Thymus (tissue), 11 donors: ENCODE results near the gene C16orf89. TPM values are rescaled to one million over a fixed set of nuclear protein-coding genes. Genes with fewer than 3 reads are reported as not detected.
"Not testable (repeated sequence)": the region's sequence is repeated elsewhere in the genome, so short reads cannot be mapped to it uniquely, and the experiment has no call there.

Experiments
- DNase-seq, 9 donors: peaks; one replicate each; pipeline ENCODE4 v3.0.0-alpha.2; 2013; ENCODE audit warnings: low spot score in 9 of 9, low read depth in 6 of 9, missing footprints in 1 of 9
- H3K27ac ChIP-seq, 2 donors: one replicate each; pipeline ENCODE4 v1.5.1; 2013; ENCODE audit warnings: control low read depth in 1 of 2, low read depth in 1 of 2, low read length in 1 of 2, mild to moderate bottlenecking in 1 of 2, moderate library complexity in 1 of 2
- H3K27me3 ChIP-seq, 2 donors: one replicate each; pipeline ENCODE4 v1.5.1; 2013; ENCODE audit warnings: low read length in 1 of 2; ENCODE audit not compliant: control insufficient read depth in 2 of 2, insufficient read depth in 1 of 2
- H3K36me3 ChIP-seq, 2 donors: one replicate each; pipeline ENCODE4 v1.5.1; 2013; ENCODE audit warnings: low read length in 1 of 2, mild to moderate bottlenecking in 1 of 2, moderate library complexity in 1 of 2; ENCODE audit not compliant: control insufficient read depth in 2 of 2, insufficient read depth in 2 of 2
- H3K4me1 ChIP-seq, 2 donors: one replicate each; pipeline ENCODE4 v1.5.1; 2013; ENCODE audit warnings: low read length in 2 of 2; ENCODE audit not compliant: control insufficient read depth in 2 of 2, insufficient read depth in 2 of 2
- H3K4me3 ChIP-seq, 2 donors: one replicate each; pipeline ENCODE4 v1.5.1; 2013; ENCODE audit warnings: low read length in 2 of 2, control low read depth in 1 of 2, mild to moderate bottlenecking in 1 of 2
- H3K9me3 ChIP-seq, 2 donors: one replicate each; pipeline ENCODE4 v1.5.1; 2013; ENCODE audit warnings: low read length in 1 of 2, mild to moderate bottlenecking in 1 of 2; ENCODE audit not compliant: control insufficient read depth in 2 of 2, insufficient read depth in 1 of 2
- WGBS: extraction: QIAGEN DNeasy Blood & Tissue Kit; methylation state at CpG from one replicate; pipeline ENCODE4 v1.1.7; 2013; 5-methylcytosine and 5-hydroxymethylcytosine counted together
- polyA plus RNA-seq: library from polyadenylated mRNA; stranded (reverse); fragments of 200-250 nt; gene quantifications from one replicate; pipeline ENCODE4 v1.2.3, GENCODE V29; 2013
- total RNA-seq: library from RNA; stranded (reverse); fragments of 120-200 nt; gene quantifications from one replicate; pipeline ENCODE4 v1.2.4, GENCODE V29; 2013
- donor health status: healthy.

Gene C16orf89
- total and polyA plus RNA-seq, 2 donors: 0.71 to 1.4 TPM

- Histone ChIP-seq H3K4me3 (no peak overlapping the region), H3K36me3 (peaks cover 26 to 55% of the 10 kb centered on the region in 2 donors), H3K4me1 (peaks cover 4 to 8% of the 10 kb centered on the region in 2 donors), H3K27me3 (no peaks in the 10 kb centered on the region), H3K9me3 (no peaks in the 10 kb centered on the region), H3K27ac (no peak overlapping the region)
- DNase-seq: no peak
- WGBS: 97% methylated on average over 13 of the region's 13 CpGs
Measured at GRCh38 chr16:5077304-5077703, 11.5 kb upstream of the C16orf89 start.

GRCh38 chr16:5075637-5076036 is 9.9 kb upstream of the C16orf89 start:
- H3K4me3 ChIP-seq: no peak overlapping the region
- H3K27ac ChIP-seq: no peak overlapping the region
- H3K36me3 ChIP-seq: peaks cover 23 to 52% of the 10 kb centered on the region in 2 donors
- WGBS: 98% methylated on average over 5 of the region's 5 CpGs
- H3K4me1 ChIP-seq: peaks cover 9 to 17% of the 10 kb centered on the region in 2 donors
- DNase-seq: no peak
- H3K27me3 ChIP-seq: no peaks in the 10 kb centered on the region
- peaks cover 0 to under 1% of the 10 kb centered on the region in 2 donors for H3K9me3 ChIP-seq

- H3K4me3 ChIP-seq, H3K27ac ChIP-seq, H3K9me3 ChIP-seq, DNase-seq, H3K27me3 ChIP-seq: not testable (repeated sequence)
- peaks cover 21 to 36% of the 10 kb centered on the region in 2 donors for H3K36me3 ChIP-seq
- WGBS: 99% methylated on average over 15 of the region's 15 CpGs
- peaks cover 9 to 17% of the 10 kb centered on the region in 2 donors for H3K4me1 ChIP-seq
Measured at GRCh38 chr16:5073771-5074170, 8.0 kb upstream of the C16orf89 start.

- Histone ChIP-seq H3K27me3 (no peaks in the 10 kb centered on the region), H3K4me3 (no peak overlapping the region), H3K36me3 (peaks cover 21 to 31% of the 10 kb centered on the region in 2 donors), H3K4me1 (peaks cover 9 to 17% of the 10 kb centered on the region in 2 donors), H3K9me3 (peaks cover 0 to 5% of the 10 kb centered on the region in 2 donors), H3K27ac (no peak overlapping the region)
- DNase-seq: no peak
- WGBS: 98% methylated on average over 2 of the region's 2 CpGs
Measured at GRCh38 chr16:5073279-5073629, 7.5 kb upstream of the C16orf89 start.

GRCh38 chr16:5072334-5073278 is 6.8 kb upstream of the C16orf89 start:
- no peak for DNase-seq
- WGBS: 72% methylated on average over 12 of the region's 12 CpGs

GRCh38 chr16:5071681-5072333 is 6.1 kb upstream of the C16orf89 start, which contains the start of gene ALG1:
Gene ALG1 (plus strand): TSS chr16:5071843. CDS start chr16:5071850, 7 bp downstream.
- peaks cover 0 to 5% of the 10 kb centered on the region in 2 donors for H3K9me3 ChIP-seq
- peak within 1 kb of the TSS; percentile 90 for H3K27ac ChIP-seq
- peak; percentile 68 to 92 (median 80) for DNase-seq
- H3K36me3 ChIP-seq: peaks cover 16 to 19% of the 10 kb centered on the region in 2 donors
- peak within 1 kb of the TSS; percentile 64 to 85 for H3K4me3 ChIP-seq
- H3K4me1 ChIP-seq: peaks cover 9 to 17% of the 10 kb centered on the region in 2 donors
- WGBS: under 1% methylated on average over 53 of the region's 53 CpGs
- no peaks in the 10 kb centered on the region for H3K27me3 ChIP-seq

More at GRCh38 chr16:5072334-5073278, 6.8 kb upstream of the C16orf89 start:
- Histone ChIP-seq H3K4me1 (peaks cover 9 to 17% of the 10 kb centered on the region in 2 donors), H3K4me3 (peak overlapping the region; percentile 64 to 85), H3K27me3 (no peaks in the 10 kb centered on the region), H3K9me3 (peaks cover 0 to 5% of the 10 kb centered on the region in 2 donors), H3K36me3 (peaks cover 21 to 25% of the 10 kb centered on the region in 2 donors), H3K27ac (peak overlapping the region; percentile 83 to 90)

- Histone ChIP-seq H3K36me3 (peaks cover 14 to 16% of the 10 kb centered on the region in 2 donors), H3K4me3 (peak overlapping the region; percentile 64 to 85)
- DNase-seq: no peak
Measured at GRCh38 chr16:5071341-5071680, 5.6 kb upstream of the C16orf89 start.

GRCh38 chr16:5070431-5071186 is 4.9 kb upstream of the C16orf89 start:
- H3K9me3 ChIP-seq: peaks cover 0 to 5% of the 10 kb centered on the region in 2 donors
- H3K4me3 ChIP-seq: no peak overlapping the region

More at GRCh38 chr16:5071341-5071680, 5.6 kb upstream of the C16orf89 start:
- peaks cover 0 to 5% of the 10 kb centered on the region in 2 donors for H3K9me3 ChIP-seq
- H3K27me3 ChIP-seq: no peaks in the 10 kb centered on the region
- WGBS: 75% methylated on average over 7 of the region's 7 CpGs
- peaks cover 9 to 19% of the 10 kb centered on the region in 2 donors for H3K4me1 ChIP-seq
- peak overlapping the region; percentile 90 for H3K27ac ChIP-seq

More at GRCh38 chr16:5070431-5071186, 4.9 kb upstream of the C16orf89 start:
- Histone ChIP-seq H3K27ac (no peak overlapping the region), H3K36me3 (peaks cover 7 to 9% of the 10 kb centered on the region in 2 donors), H3K27me3 (no peaks in the 10 kb centered on the region), H3K4me1 (peaks cover 9 to 26% of the 10 kb centered on the region in 2 donors)
- WGBS: 91% methylated on average over 15 of the region's 15 CpGs
- no peak for DNase-seq
